Measurements from ENCODE around the gene TOMM70.

DNA sequence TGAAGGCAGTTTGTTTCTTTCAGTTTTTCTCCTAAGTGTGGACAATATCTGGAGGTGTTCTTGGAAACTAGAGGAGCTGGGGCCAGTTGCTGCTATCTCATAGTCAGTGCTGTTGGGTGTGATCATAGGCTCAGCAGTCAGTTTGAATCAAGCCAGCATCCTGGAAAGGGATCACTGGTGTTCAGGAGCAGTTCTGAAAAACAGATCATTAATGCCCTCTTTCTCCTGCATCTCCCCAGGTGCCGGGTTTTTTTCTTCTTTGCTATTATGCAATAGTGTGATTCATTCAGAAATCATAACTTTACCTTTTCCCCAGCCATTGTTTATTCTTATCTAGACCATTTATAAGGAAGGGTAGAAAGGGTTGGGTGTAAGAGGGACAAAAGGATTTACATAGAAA is 24.4 kb upstream of the TOMM70 start:
- TF ChIP-seq SMAD5 (IDR thresholded peaks at IDR 0.05; ENCODE audit: low read depth) (no peak), JUNB (IDR thresholded peaks at IDR 0.05) (no peak), LARP7 (IDR thresholded peaks at IDR 0.05) (no peak), EZH2 (IDR thresholded peaks at IDR 0.05; ENCODE audit: borderline replicate concordance, control insufficient read depth, low read depth, low read length) (no peak), NR2F1 (conservative IDR thresholded peaks at IDR 0.05) (no peak), TAF1 (IDR thresholded peaks at IDR 0.05; ENCODE audit: borderline replicate concordance, low read depth, low read length) (no peak)
- TF ChIP-seq, protein P1, sequence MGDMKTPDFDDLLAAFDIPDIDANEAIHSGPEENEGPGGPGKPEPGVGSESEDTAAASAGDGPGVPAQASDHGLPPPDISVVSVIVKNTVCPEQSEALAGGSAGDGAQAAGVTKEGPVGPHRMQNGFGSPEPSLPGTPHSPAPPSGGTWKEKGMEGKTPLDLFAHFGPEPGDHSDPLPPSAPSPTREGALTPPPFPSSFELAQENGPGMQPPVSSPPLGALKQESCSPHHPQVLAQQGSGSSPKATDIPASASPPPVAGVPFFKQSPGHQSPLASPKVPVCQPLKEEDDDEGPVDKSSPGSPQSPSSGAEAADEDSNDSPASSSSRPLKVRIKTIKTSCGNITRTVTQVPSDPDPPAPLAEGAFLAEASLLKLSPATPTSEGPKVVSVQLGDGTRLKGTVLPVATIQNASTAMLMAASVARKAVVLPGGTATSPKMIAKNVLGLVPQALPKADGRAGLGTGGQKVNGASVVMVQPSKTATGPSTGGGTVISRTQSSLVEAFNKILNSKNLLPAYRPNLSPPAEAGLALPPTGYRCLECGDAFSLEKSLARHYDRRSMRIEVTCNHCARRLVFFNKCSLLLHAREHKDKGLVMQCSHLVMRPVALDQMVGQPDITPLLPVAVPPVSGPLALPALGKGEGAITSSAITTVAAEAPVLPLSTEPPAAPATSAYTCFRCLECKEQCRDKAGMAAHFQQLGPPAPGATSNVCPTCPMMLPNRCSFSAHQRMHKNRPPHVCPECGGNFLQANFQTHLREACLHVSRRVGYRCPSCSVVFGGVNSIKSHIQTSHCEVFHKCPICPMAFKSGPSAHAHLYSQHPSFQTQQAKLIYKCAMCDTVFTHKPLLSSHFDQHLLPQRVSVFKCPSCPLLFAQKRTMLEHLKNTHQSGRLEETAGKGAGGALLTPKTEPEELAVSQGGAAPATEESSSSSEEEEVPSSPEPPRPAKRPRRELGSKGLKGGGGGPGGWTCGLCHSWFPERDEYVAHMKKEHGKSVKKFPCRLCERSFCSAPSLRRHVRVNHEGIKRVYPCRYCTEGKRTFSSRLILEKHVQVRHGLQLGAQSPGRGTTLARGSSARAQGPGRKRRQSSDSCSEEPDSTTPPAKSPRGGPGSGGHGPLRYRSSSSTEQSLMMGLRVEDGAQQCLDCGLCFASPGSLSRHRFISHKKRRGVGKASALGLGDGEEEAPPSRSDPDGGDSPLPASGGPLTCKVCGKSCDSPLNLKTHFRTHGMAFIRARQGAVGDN (IDR thresholded peaks at IDR 0.05): no peak
- TF ChIP-seq, protein P2, sequence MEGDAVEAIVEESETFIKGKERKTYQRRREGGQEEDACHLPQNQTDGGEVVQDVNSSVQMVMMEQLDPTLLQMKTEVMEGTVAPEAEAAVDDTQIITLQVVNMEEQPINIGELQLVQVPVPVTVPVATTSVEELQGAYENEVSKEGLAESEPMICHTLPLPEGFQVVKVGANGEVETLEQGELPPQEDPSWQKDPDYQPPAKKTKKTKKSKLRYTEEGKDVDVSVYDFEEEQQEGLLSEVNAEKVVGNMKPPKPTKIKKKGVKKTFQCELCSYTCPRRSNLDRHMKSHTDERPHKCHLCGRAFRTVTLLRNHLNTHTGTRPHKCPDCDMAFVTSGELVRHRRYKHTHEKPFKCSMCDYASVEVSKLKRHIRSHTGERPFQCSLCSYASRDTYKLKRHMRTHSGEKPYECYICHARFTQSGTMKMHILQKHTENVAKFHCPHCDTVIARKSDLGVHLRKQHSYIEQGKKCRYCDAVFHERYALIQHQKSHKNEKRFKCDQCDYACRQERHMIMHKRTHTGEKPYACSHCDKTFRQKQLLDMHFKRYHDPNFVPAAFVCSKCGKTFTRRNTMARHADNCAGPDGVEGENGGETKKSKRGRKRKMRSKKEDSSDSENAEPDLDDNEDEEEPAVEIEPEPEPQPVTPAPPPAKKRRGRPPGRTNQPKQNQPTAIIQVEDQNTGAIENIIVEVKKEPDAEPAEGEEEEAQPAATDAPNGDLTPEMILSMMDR (IDR thresholded peaks at IDR 0.05 in 2 of 3, conservative IDR thresholded peaks at IDR 0.05 in 1 of 3; ENCODE audit: control insufficient read depth in 2 of 3, extremely low read depth in 1 of 3, insufficient read depth in 1 of 3, low read depth in 3 of 3, low read length in 3 of 3): no peak
- TF ChIP-seq, protein P3, sequence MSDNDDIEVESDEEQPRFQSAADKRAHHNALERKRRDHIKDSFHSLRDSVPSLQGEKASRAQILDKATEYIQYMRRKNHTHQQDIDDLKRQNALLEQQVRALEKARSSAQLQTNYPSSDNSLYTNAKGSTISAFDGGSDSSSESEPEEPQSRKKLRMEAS (IDR thresholded peaks at IDR 0.05; ENCODE audit: low read depth, low read length): no peak
- TF ChIP-seq, protein P4, sequence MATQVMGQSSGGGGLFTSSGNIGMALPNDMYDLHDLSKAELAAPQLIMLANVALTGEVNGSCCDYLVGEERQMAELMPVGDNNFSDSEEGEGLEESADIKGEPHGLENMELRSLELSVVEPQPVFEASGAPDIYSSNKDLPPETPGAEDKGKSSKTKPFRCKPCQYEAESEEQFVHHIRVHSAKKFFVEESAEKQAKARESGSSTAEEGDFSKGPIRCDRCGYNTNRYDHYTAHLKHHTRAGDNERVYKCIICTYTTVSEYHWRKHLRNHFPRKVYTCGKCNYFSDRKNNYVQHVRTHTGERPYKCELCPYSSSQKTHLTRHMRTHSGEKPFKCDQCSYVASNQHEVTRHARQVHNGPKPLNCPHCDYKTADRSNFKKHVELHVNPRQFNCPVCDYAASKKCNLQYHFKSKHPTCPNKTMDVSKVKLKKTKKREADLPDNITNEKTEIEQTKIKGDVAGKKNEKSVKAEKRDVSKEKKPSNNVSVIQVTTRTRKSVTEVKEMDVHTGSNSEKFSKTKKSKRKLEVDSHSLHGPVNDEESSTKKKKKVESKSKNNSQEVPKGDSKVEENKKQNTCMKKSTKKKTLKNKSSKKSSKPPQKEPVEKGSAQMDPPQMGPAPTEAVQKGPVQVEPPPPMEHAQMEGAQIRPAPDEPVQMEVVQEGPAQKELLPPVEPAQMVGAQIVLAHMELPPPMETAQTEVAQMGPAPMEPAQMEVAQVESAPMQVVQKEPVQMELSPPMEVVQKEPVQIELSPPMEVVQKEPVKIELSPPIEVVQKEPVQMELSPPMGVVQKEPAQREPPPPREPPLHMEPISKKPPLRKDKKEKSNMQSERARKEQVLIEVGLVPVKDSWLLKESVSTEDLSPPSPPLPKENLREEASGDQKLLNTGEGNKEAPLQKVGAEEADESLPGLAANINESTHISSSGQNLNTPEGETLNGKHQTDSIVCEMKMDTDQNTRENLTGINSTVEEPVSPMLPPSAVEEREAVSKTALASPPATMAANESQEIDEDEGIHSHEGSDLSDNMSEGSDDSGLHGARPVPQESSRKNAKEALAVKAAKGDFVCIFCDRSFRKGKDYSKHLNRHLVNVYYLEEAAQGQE (IDR thresholded peaks at IDR 0.05; ENCODE audit: low read depth, low read length): no peak
